PC-3 (cell line): ENCODE measurements around the gene PPP3R1. TPM values are rescaled to one million over a fixed set of nuclear protein-coding genes. Genes with fewer than 3 reads are reported as not detected.

Experiments
- ATAC-seq: fragments of 200-7000 bp; cut with Tn5 transposase; 2 replicates; pipeline ENCODE4 v1.9.1; 2020; ENCODE audit warnings: mild to moderate bottlenecking, moderate library complexity
- BruUV-seq: library from RNA; stranded (reverse); fragments of 400-500 nt; replicated peaks from 2 replicates; lab custom pipeline; 2021; lab: Mats Ljungman, UMichigan
- CTCF ChIA-PET: fragments of 300-600 bp; sonication (Branson Sonifier 250); formaldehyde crosslinking; loops from one replicate; lab custom pipeline; 2022; ENCODE audit warnings: antibody characterized with exemption; lab: Charles Lee
- POLR2A ChIA-PET: fragments of 300-600 bp; sonication (Branson Sonifier 250); formaldehyde crosslinking; loops from one replicate; lab custom pipeline; 2022; ENCODE audit warnings: antibody characterized with exemption; ENCODE audit not compliant: unreplicated experiment; lab: Charles Lee
- DNase-seq: peaks from one replicate; pipeline ENCODE4 v3.0.0-alpha.2; 2015
- H2AFZ ChIP-seq: fragments of 300-600 bp; sonication (generic); 2 replicates; pipeline ENCODE4 v1.6.0; 2016; ENCODE audit warnings: antibody characterized with exemption, low read length
- H3F3A ChIP-seq: fragments of 300-600 bp; sonication (generic); one replicate; pipeline ENCODE4 v1.6.0; 2017; ENCODE audit warnings: antibody characterized with exemption, low read length, control low read depth, mild to moderate bottlenecking; ENCODE audit not compliant: unreplicated experiment
- H3K27ac ChIP-seq: fragments of 300-600 bp; sonication (generic); 2 replicates; pipeline ENCODE4 v1.5.1; 2016; ENCODE audit warnings: mild to moderate bottlenecking, low read length
- H3K27me3 ChIP-seq: fragments of 300-600 bp; sonication (generic); 2 replicates; pipeline ENCODE4 v1.6.1; 2016; ENCODE audit warnings: low read length, mixed read lengths
- H3K36me3 ChIP-seq: fragments of 300-600 bp; sonication (generic); 2 replicates; pipeline ENCODE4 v1.6.1; 2016; ENCODE audit warnings: low read depth, mixed run types, low read length, mixed read lengths
- H3K4me1 ChIP-seq: fragments of 300-600 bp; sonication (generic); 2 replicates; pipeline ENCODE4 v1.5.1; 2016; ENCODE audit warnings: low read length; ENCODE audit not compliant: insufficient read depth
- H3K4me2 ChIP-seq: fragments of 300-600 bp; sonication (generic); 2 replicates; pipeline ENCODE4 v1.6.0; 2016; ENCODE audit warnings: low read length
- H3K4me3 ChIP-seq: fragments of 300-600 bp; sonication (generic); 2 replicates; pipeline ENCODE4 v1.5.1; 2016; ENCODE audit warnings: mild to moderate bottlenecking, low read length, mixed read lengths
- H3K79me2 ChIP-seq: fragments of 300-600 bp; sonication (generic); 2 replicates; pipeline ENCODE4 v1.6.1; 2017; ENCODE audit warnings: low read length, mixed read lengths
- H3K9ac ChIP-seq: fragments of 300-600 bp; sonication (generic); 2 replicates; pipeline ENCODE4 v1.6.0; 2016; ENCODE audit warnings: mild to moderate bottlenecking, low read length
- H3K9me2 ChIP-seq: fragments of 300-600 bp; sonication (generic); replicated peaks from 2 replicates; pipeline ENCODE4 v1.6.1; 2016; ENCODE audit warnings: mixed run types, low read length, mixed read lengths
- H3K9me3 ChIP-seq: fragments of 300-600 bp; sonication (generic); 2 replicates; pipeline ENCODE4 v1.6.1; 2016; ENCODE audit warnings: low read length, mixed read lengths
- H4K20me1 ChIP-seq: fragments of 300-600 bp; sonication (generic); 2 replicates; pipeline ENCODE4 v1.6.1; 2016; ENCODE audit warnings: low read length, mixed read lengths
- EZH2 ChIP-seq: fragments of 300-600 bp; sonication (generic); IDR thresholded peaks from one replicate; pipeline ENCODE4 v1.6.1; 2017; ENCODE audit warnings: antibody characterized with exemption, mild to moderate bottlenecking, low read length; ENCODE audit not compliant: unreplicated experiment
- EZH2phosphoT487 ChIP-seq: fragments of 300-600 bp; sonication (generic); IDR thresholded peaks from 2 replicates; pipeline ENCODE4 v1.6.1; 2018; ENCODE audit warnings: mild to moderate bottlenecking, antibody characterized with exemption, low read length, borderline replicate concordance
- intact Hi-C: fragments of 100-400 bp; cut with micrococcal nuclease; formaldehyde crosslinking; loops from 2 replicates; pipeline ENCODE4 v1.9.0; 2023
- total RNA-seq: library from RNA; depleted of rRNA; stranded (reverse); fragments of >200 nt; gene quantifications from 2 replicates; pipeline ENCODE4 v1.2.3, GENCODE V29; 2014
- TF ChIP-seq, protein P1 (sequence below): fragments of 300-600 bp; sonication (generic); conservative IDR thresholded peaks from 2 replicates; pipeline ENCODE4 v1.5.1; 2017; ENCODE audit warnings: antibody characterized with exemption, low read depth, mild to moderate bottlenecking, low read length

The PPP3R1 gene
- total RNA-seq, 1 experiment from 2014 or later, result 13.7 TPM

DNA sequence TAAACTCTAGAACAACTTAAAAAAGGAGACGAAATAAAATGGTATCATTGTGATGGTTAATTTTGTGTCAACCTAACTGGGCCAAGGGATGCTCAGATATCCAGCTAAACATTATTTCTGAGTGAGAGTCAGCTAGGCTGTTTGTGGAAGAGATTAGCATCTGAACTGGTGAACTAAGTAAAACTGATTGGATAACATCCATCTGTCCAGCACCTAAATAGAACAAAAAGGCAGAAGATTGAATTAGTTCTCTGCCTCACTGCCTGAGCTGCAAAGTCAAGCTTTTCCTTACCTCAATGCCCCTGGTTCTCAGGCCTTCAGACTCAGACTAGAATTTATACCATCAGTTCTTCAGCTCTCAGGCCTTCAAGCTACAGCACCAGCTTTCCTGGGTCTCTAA, 30.0 kb downstream of the PPP3R1 start:
- no peaks in the 10 kb centered on the region for H3K36me3 ChIP-seq
- no peak overlapping the region for H3K9ac ChIP-seq
- ChIA-PET POLR2A (no interaction called here), CTCF (no interaction called here)
- DNase-seq, result no peak
- TF ChIP-seq EZH2, result no peak
- TF ChIP-seq, protein P1, sequence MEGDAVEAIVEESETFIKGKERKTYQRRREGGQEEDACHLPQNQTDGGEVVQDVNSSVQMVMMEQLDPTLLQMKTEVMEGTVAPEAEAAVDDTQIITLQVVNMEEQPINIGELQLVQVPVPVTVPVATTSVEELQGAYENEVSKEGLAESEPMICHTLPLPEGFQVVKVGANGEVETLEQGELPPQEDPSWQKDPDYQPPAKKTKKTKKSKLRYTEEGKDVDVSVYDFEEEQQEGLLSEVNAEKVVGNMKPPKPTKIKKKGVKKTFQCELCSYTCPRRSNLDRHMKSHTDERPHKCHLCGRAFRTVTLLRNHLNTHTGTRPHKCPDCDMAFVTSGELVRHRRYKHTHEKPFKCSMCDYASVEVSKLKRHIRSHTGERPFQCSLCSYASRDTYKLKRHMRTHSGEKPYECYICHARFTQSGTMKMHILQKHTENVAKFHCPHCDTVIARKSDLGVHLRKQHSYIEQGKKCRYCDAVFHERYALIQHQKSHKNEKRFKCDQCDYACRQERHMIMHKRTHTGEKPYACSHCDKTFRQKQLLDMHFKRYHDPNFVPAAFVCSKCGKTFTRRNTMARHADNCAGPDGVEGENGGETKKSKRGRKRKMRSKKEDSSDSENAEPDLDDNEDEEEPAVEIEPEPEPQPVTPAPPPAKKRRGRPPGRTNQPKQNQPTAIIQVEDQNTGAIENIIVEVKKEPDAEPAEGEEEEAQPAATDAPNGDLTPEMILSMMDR, result no peak
- no peak for TF ChIP-seq EZH2phosphoT487
- intact Hi-C loops, result no loop called here
- no peak overlapping the region for H3K4me2 ChIP-seq
- H3K9me3 ChIP-seq, result no peaks in the 10 kb centered on the region
- H3K9me2 ChIP-seq, result no peaks in the 10 kb centered on the region
- H3K4me3 ChIP-seq, result no peak overlapping the region
- no peaks in the 10 kb centered on the region for H3K27me3 ChIP-seq
- no TSS peak for BruUV-seq
- H4K20me1 ChIP-seq, result no peaks in the 10 kb centered on the region
- no peak overlapping the region for H2AFZ ChIP-seq
- H3K4me1 ChIP-seq, result no peaks in the 10 kb centered on the region
- peaks cover 100% of the 10 kb centered on the region for H3K79me2 ChIP-seq
- H3F3A ChIP-seq, result no peaks in the 10 kb centered on the region
- ATAC-seq, result no peak
- no peak overlapping the region for H3K27ac ChIP-seq

DNA sequence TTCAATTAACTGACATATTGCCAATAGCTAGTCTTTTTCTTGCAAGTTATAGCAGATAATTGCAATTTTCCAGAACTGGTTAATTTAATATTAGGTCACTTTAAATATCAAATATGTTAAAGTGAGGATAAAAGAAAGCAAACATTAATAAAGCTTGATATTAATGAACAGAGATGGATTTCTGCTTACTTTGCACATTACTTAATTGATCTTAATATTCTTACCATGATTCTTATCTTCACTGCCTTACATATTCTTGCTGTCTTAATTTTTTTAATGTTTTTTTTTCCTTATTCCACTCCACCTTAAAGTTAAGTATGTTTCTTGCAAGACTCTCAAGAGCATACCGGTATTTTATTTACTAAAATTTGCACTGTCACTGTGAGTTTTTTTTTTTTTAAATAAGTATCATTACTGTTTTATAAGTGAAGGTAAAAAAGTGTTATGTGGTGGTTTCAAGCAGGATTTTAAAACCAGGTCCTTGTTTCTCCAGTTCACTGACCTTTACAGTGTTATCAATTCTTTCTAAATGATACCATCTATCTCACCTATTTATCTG, 33.9 kb downstream of the PPP3R1 start:
- Histone ChIP-seq H3K4me2 (no peak overlapping the region), H3K9me3 (no peaks in the 10 kb centered on the region), H3K36me3 (0 out of 2 replicates have a peak, but pooled peaks cover 5% of the 10 kb centered on the region), H3K4me1 (no peaks in the 10 kb centered on the region), H3K9me2 (no peaks in the 10 kb centered on the region), H3F3A (no peaks in the 10 kb centered on the region), H2AFZ (no peak overlapping the region), H3K4me3 (no peak overlapping the region), H3K79me2 (peaks cover 98% of the 10 kb centered on the region), H3K9ac (no peak overlapping the region), H4K20me1 (peaks cover 15% of the 10 kb centered on the region; the same call in 1 of the 2 replicates), H3K27me3 (no peaks in the 10 kb centered on the region), H3K27ac (no peak overlapping the region)
- ATAC-seq, result no peak
- CTCF ChIA-PET, result no interaction called here
- TF ChIP-seq, protein P1, result no peak
- TF ChIP-seq EZH2phosphoT487, result no peak
- TF ChIP-seq EZH2, result no peak
- DNase-seq, result no peak
- intact Hi-C loops, result no loop called here
- no TSS peak for BruUV-seq
- POLR2A ChIA-PET, result no interaction called here

DNA sequence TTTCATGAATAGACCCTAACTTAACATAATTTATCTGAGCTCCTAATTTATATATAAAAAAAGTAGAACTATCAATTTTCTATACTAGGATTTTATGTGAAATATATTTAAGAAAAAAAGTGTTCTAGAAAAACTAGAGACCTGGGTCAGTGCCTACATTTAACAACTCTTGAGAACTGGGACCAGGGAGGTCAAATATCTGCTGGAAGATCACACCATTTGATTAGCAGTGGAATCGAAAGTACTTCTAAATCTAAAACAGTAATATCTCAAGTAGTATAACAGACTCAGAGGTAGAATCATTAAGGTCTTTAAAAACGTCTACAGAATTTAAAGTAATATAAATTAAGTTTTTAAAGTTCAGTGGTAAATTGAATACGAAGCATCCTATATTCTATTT, 34.6 kb downstream of the PPP3R1 start:
- Histone ChIP-seq H3K9ac (no peak overlapping the region), H3K4me3 (no peak overlapping the region), H3K9me3 (no peaks in the 10 kb centered on the region), H3K9me2 (no peaks in the 10 kb centered on the region), H3K36me3 (peaks cover 7% of the 10 kb centered on the region; the same call in 1 of the 2 replicates), H3K4me2 (no peak overlapping the region), H3K27ac (no peak overlapping the region), H4K20me1 (peaks cover 15% of the 10 kb centered on the region; the same call in 1 of the 2 replicates), H3K27me3 (no peaks in the 10 kb centered on the region), H2AFZ (no peak overlapping the region), H3K79me2 (peaks cover 98% of the 10 kb centered on the region), H3K4me1 (no peaks in the 10 kb centered on the region), H3F3A (no peaks in the 10 kb centered on the region)
- no peak for DNase-seq
- intact Hi-C loops, result no loop called here
- BruUV-seq, result no TSS peak
- TF ChIP-seq EZH2 (no peak), EZH2phosphoT487 (no peak)
- no peak for ATAC-seq
- ChIA-PET POLR2A (no interaction called here), CTCF (no interaction called here)
